Loucy (cell line): Measurements from ENCODE around the gene LRRFIP1.

Experiments
- CTCF ChIP-seq: fragments of 200-600 bp; sonication (generic); conservative IDR thresholded peaks from 2 replicates; pipeline ENCODE4 v1.5.1; 2014; ENCODE audit warnings: mild to moderate bottlenecking, antibody characterized with exemption, low read length
- EZH2phosphoT487 ChIP-seq: fragments of 200-600 bp; IDR thresholded peaks from 2 replicates; pipeline ENCODE4 v1.6.1; 2018; ENCODE audit warnings: antibody characterized with exemption, mild to moderate bottlenecking, moderate library complexity, borderline replicate concordance

GRCh38 chr2:237645261-237645660, 17.9 kb downstream of the LRRFIP1 start:
- no peak for TF ChIP-seq CTCF
- TF ChIP-seq EZH2phosphoT487 = no peak
